Measurements from ENCODE around the gene SERPINB3.

GRCh38 chr18:63613420-63613819, 48.3 kb downstream of the SERPINB3 start:
- TF ChIP-seq POLR2A (IDR thresholded peaks at IDR 0.05), result no peak
- TF ChIP-seq, protein P1, sequence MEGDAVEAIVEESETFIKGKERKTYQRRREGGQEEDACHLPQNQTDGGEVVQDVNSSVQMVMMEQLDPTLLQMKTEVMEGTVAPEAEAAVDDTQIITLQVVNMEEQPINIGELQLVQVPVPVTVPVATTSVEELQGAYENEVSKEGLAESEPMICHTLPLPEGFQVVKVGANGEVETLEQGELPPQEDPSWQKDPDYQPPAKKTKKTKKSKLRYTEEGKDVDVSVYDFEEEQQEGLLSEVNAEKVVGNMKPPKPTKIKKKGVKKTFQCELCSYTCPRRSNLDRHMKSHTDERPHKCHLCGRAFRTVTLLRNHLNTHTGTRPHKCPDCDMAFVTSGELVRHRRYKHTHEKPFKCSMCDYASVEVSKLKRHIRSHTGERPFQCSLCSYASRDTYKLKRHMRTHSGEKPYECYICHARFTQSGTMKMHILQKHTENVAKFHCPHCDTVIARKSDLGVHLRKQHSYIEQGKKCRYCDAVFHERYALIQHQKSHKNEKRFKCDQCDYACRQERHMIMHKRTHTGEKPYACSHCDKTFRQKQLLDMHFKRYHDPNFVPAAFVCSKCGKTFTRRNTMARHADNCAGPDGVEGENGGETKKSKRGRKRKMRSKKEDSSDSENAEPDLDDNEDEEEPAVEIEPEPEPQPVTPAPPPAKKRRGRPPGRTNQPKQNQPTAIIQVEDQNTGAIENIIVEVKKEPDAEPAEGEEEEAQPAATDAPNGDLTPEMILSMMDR (IDR thresholded peaks at IDR 0.05), result no peak
